Mononuclear cell (primary cell): ENCODE measurements around the gene CMTM1. TPM values are rescaled to one million over a fixed set of nuclear protein-coding genes. Genes with fewer than 3 reads are reported as not detected.
"Not testable (repeated sequence)": the region's sequence is repeated elsewhere in the genome, so short reads cannot be mapped to it uniquely, and the experiment has no call there.

Source experiments
- H3K27me3 ChIP-seq: 2 replicates; pipeline ENCODE4 v1.6.0; 2011; ENCODE audit warnings: low read length, control low read depth; ENCODE audit not compliant: insufficient read depth
- H3K4me1 ChIP-seq: 2 replicates; pipeline ENCODE4 v1.5.1; 2011; ENCODE audit warnings: mild to moderate bottlenecking, low read length, control low read depth; ENCODE audit not compliant: insufficient read depth
- H3K4me3 ChIP-seq: 2 replicates; pipeline ENCODE4 v1.5.1; 2011; ENCODE audit warnings: mild to moderate bottlenecking, low read length, moderate library complexity
- H3K9me3 ChIP-seq: 2 replicates; pipeline ENCODE4 v1.5.1; 2011; ENCODE audit warnings: low read depth, mild to moderate bottlenecking, control low read depth, low read length
- total RNA-seq: library from RNA; depleted of rRNA; stranded (reverse); fragments of >200 nt; gene quantifications from one replicate; pipeline ENCODE4 v1.2.3, GENCODE V29; 2012

Gene CMTM1
- total RNA-seq, 1 donor = 0.21 TPM

DNA sequence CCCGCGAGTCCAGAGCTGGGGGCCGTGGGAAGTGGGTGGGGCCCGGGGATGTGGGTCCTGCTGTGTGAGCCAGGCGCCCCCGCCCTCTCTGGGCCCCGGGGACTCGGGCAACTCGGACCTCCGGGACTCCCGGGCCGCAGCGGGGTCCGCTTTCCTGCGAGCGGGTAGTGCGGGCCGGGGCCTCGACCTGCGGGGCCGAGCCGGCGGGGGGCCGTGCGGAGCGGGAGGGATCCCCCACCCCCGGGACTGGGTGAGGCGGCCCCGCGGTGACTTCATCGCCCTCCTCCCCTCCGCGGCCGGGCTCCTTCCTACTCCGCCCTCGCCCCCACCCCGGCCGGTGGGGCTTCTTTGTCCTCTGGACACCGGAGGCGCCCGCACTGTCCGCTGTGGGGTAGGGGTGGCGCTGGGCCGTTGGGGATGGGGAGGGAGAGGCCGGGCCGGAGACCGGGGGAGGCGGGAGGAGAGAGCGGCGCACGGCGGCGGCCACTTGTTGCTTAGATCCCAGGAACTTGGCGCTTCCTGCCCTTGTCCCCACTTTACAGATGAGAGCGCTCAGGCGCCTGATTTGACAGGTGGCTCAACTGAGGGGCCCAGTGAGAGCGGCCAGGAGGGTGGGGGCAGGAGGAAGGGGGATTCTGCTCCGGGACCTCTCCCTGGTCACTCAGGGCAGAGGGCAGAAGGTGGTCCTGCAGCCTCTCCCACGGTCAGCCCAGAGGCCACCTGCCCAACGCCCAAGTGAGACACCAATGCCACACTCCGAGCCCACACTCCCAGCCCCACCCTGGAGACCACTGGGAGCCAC is 39.1 kb downstream of the CMTM1 start:
- peaks cover 44% of the 10 kb centered on the region for H3K4me1 ChIP-seq
- H3K4me3 ChIP-seq = peak overlapping the region; percentile 62
- no peaks in the 10 kb centered on the region for H3K9me3 ChIP-seq
- no peaks in the 10 kb centered on the region for H3K27me3 ChIP-seq

DNA sequence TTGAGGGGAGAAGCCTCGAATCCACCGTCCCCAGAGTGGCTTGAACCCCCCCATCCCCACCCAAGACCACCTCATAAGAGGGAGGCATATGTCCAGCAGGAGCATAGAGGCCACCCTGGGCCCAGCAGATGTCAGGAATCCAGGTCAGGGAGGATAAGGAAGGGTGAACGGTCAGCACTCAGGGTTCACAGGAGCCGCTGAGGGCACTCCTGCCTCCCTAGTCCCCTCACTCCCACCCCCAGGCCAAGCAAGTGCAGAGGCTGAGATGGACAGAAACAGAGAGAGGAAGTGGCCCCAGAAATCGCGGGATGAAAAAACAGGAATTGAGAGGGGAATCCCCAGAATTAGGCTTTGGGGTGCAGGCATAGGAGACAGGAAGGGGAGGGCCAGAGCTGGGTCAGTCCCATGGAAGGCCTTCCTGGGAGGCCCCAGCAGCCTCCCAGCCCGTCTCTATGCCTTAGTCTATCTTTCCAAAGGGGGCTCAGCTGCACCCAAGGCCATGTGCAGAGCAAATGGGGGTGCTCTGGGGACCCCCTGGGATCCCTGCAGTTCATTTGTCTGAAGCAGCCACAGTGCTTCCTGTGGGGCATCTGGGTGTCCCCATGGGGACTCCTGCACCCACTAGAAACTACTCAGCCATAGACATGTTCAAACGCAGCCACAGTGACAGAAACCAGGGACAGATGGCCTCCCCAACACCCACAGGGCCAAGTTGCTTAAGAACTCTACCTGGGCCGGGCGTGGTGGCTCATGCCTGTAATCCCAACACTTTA is 39.9 kb downstream of the CMTM1 start:
- no peaks in the 10 kb centered on the region for H3K9me3 ChIP-seq
- H3K4me1 ChIP-seq = peaks cover 44% of the 10 kb centered on the region
- peak overlapping the region; percentile 62 for H3K4me3 ChIP-seq
- no peaks in the 10 kb centered on the region for H3K27me3 ChIP-seq

DNA sequence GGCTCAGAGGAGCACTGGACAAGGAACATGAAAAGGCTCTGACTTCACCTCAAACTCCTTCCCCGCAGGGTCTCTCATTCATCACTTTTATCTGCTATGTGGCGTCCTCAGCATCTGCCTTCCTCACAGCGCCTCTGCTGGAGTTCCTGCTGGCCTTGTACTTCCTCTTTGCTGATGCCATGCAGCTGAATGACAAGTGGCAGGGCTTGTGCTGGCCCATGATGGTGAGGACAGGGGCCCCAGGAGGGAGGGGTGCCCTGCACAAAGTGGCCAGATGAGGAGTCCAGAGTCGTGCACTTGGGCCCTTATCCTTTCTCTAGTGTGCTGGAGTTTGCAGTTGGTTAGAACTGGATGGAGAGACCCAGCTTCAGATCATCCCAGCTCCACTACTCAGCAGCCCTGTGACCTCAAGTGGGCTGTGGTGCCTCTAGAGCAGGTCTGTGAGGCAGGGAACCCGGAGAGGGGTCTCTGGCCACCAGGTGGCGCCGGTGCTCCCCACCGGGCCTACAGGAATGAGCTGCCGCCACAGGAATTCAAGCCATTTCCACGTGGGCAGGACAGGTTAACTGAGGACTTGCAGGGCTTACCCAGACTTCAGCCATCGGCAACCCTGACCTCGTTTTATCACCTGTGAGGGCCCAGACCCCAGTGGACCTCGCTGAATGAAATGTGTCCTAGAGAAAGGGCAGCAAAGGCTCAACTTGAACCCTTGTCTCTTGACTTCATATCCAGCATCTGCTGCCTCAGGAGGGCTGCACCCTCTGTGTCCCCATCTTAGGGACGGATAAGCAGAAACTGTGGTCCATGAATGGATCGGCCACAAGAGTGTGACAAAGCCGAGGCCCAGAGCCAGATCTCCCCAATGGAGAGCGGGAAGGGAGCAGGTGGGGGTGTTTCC is 42.3 kb downstream of the CMTM1 start:
- peaks cover 43% of the 10 kb centered on the region for H3K4me1 ChIP-seq
- no peak overlapping the region for H3K4me3 ChIP-seq
- no peaks in the 10 kb centered on the region for H3K9me3 ChIP-seq
- H3K27me3 ChIP-seq = no peaks in the 10 kb centered on the region

DNA sequence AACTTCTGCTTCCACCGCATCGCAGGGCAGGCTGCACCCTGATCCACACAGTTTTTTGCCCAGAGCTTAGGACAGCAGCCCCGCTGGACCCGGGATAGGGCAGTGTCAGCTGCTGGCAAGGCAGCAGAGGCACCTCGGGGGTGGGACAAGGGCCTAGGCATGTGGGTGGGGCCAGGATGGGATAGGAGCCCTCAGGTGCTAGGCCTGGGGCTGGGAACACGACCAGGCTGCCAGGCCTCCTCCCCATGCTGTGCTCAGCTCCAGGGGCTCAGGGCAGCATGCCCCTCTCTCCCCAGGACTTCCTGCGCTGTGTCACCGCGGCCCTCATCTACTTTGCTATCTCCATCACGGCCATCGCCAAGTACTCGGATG is 42.9 kb downstream of the CMTM1 start:
- Histone ChIP-seq H3K9me3 (no peaks in the 10 kb centered on the region), H3K4me3 (no peak overlapping the region), H3K27me3 (no peaks in the 10 kb centered on the region), H3K4me1 (peaks cover 37% of the 10 kb centered on the region)

DNA sequence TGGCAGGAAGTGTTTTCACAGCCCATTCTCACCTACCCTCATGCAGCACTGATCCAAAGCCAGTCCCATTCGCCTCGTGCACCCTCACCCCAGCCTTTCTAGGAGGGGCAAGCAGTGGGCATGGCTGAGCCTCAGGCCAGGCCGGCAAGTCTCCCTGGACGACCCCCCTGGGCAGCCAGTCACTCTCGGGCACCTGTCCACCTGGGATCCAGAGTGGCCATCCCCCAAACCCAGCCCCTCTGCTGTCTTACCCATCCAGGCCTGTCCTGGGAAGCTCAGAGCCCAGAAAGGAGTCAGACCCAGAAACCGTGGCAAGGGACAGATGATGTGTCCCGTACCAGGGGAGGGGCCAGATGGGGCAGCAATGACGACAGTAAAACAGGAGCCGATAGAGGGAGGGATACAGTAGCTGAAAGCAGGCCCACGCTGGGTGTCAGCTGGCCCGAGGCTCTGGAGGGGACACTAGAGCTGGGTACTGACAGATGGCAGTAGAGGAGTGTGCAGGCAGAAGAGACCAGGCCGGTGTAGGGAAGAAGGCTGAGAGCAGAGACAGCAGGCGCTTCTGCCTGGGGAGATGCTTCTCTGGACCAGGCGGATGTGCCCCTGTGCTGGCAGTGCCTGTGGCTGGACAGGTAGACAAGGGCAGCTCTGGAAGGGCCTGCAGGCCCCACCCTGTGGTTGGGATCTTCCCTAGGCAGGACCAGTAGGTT is 44.0 kb downstream of the CMTM1 start:
- H3K4me3 ChIP-seq = no peak overlapping the region
- no peaks in the 10 kb centered on the region for H3K27me3 ChIP-seq
- no peaks in the 10 kb centered on the region for H3K9me3 ChIP-seq
- H3K4me1 ChIP-seq = peaks cover 36% of the 10 kb centered on the region

DNA sequence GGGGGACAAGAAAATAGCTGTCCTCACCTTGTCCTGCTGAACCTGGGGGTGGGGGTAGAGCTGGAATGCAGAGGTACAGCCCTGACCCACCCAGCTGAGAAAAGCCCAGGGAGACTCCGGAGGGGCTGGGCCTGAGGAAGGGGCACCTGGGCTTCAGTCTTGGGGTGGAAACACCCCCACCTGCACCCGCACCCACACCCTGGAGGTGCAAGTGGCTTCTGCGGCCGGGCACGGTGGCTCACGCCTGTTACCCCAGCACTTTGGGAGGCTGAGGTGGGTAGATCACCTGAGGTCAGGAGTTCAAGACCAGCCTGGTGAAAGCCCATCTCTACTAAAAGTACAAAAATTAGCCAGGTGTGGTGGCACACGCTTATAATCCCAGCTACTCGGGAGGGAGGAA is 45.7 kb downstream of the CMTM1 start:
- not testable (repeated sequence) for H3K27me3 ChIP-seq, H3K9me3 ChIP-seq, H3K4me3 ChIP-seq
- H3K4me1 ChIP-seq = peaks cover 21% of the 10 kb centered on the region

DNA sequence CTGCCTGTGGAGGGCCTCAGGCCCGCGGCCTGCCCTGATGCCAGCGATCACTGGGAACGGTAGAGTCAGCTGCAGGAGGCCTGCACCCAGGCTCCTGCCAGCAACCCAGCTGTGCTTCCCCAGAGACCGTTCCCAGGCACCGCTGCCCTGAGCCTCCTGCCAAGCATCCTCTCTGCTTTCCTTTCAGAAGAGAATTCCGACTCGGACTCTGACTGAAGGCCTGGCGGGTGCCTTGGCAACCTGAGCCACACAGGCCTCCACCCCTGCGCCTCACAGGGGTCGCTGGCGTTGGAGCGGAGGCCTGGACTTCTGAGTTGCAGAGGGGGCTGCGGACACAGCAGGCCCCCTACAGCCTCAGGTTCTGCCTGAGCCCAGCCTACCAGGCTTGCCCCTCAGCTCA is 46.2 kb downstream of the CMTM1 start:
- no peaks in the 10 kb centered on the region for H3K27me3 ChIP-seq
- peaks cover 16% of the 10 kb centered on the region for H3K4me1 ChIP-seq
- no peaks in the 10 kb centered on the region for H3K9me3 ChIP-seq
- H3K4me3 ChIP-seq = no peak overlapping the region

DNA sequence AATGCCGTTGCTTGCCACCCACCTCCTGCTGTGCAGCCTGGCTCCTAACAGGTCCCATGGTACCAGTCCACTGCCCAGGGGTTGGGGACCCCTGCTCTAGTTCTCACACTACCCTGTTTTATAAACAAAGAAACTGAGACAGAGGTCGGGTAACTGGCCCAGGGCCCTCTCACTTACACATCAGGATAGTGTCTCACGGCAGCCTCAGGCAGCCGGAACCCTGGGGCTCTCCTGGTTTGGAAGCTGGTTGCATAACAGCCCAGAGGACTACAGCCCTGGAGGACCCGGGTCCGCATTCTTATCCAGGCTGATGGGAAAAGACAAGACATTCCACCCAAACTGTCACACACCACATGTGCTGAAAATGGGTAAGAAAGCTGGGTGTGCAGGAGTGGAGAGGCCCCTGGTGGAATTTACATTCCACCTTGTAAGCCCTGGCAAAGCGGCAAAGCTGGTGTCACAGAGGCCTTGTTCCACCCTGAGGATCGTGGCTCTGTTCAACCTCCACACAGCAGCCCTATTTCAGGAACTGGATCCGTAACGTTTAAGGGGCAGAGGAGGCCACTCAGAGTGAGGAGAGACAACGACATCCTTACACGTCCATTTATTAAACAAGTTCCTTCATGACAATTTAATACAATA is 48.0 kb downstream of the CMTM1 start:
- Histone ChIP-seq H3K9me3 (no peaks in the 10 kb centered on the region), H3K4me3 (no peak overlapping the region), H3K27me3 (no peaks in the 10 kb centered on the region), H3K4me1 (no peaks in the 10 kb centered on the region)

DNA sequence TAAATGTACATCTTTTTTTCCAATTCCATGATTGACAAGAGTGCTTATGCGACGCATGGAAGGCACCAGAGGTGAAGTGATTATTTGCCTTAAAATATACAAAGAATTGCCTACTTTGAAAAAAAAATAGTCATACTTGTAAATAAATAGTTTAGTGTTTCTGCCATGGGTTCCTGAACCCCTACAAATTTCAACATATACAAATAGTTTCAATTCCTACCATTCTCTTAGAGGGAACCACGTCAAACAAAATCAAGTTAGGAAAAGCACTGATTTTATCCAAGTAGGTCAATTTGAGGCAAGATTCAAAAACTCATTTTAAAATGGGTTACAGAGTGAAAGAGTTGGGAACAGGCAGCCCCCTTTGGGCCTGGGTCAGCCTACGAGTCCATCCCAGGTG is 49.9 kb downstream of the CMTM1 start:
- no peak overlapping the region for H3K4me3 ChIP-seq
- no peaks in the 10 kb centered on the region for H3K27me3 ChIP-seq
- H3K9me3 ChIP-seq = no peaks in the 10 kb centered on the region
- no peaks in the 10 kb centered on the region for H3K4me1 ChIP-seq

DNA sequence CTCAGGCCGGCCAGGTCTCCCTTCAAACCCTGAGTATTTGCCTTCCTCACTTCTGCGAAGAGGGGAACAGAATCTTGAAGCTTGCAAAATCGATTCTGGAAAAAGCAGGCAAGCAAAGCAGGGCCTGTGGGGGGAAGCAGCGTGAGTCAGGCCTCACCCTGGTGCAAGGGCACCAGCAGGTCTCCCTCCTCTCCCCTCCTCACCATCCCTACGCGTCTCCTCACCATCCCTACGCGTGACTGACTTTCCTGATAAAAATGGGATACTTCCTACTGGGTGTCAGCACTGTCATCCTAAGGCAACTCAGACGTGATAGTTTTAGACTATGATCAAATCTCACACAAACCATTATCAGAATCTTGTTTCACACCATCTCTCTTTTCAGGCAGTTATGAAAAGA is 50.4 kb downstream of the CMTM1 start:
- Histone ChIP-seq H3K4me3 (no peak overlapping the region), H3K9me3 (no peaks in the 10 kb centered on the region), H3K4me1 (no peaks in the 10 kb centered on the region), H3K27me3 (no peaks in the 10 kb centered on the region)

DNA sequence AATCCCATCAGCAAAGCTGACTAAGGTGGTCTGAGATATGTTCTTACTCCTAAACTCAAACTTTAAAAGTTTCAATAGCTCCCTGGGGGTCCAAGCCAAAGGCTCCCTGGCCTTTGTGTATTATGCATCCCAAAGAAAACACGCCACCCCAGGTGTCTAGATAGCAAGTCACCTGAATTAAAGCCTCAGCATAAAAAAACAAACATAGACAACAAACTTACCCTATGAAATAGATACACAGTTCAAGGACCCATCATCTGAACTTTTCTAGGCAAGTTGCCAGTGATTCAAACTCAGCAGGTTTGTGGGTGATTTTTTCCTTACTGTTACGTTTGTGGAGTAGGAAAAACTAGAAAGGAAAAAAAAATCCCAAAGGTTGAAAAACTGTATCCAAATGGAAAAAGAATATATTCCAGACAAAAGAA is 50.8 kb downstream of the CMTM1 start:
- H3K4me1 ChIP-seq = no peaks in the 10 kb centered on the region
- H3K27me3 ChIP-seq = no peaks in the 10 kb centered on the region
- H3K9me3 ChIP-seq = no peaks in the 10 kb centered on the region
- H3K4me3 ChIP-seq = no peak overlapping the region

DNA sequence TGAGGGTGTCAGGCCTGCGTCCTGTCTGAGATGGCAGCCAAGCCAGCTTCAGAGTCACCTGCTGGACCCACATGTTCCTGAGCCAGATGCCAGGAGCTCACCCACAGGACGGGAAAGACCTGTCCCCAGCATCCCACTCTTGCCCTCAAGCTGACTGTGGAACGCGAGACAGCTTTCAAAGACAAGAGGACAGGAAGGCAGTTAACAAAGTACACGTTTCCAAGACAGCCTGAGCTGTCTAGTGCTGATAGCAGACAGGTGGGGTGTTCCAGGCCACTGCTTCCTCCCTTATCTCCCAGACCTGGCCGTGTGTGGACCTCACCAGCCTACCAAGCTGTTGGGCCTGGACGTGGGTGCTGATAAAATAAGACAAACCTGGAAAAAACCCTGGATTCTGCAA is 51.5 kb downstream of the CMTM1 start:
- no peaks in the 10 kb centered on the region for H3K27me3 ChIP-seq
- H3K4me3 ChIP-seq = no peak overlapping the region
- H3K4me1 ChIP-seq = no peaks in the 10 kb centered on the region
- no peaks in the 10 kb centered on the region for H3K9me3 ChIP-seq

DNA sequence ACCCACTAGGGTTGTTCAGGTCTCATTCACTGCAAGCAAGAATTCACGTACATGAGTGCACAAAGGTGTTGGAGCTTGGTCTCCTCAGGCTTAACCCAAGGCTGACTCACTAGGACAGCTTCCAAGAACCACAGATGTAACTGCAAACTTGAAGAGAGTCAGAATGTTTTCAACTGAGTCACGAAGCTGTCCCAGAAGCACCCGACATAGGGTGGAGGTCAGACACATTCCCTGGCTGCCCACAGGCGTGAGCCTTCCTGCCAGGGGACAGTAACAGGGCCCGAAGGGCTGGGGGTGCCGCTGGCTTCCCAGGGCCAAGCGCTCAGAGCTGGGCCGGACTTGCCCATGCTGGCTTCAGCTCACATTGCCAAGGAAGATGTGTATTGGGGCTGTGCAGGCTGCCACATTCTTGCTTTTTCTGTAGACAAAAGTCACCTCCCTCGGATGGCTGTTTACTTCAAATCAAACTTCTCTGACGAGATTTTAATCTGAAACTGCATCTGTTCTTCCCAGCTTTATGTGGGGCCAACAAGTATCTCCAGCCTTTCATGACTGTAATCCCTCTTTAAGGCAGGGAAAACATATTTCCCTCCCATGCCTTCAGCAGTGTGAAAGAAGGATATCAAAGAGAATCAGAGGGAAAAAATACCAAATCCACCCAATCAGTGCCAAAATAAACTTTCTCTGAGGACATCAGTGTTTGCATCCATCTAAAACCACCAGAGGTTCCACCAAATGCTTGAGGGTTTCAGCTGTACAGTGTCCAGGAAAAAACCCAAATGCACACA is 52.5 kb downstream of the CMTM1 start:
- no peaks in the 10 kb centered on the region for H3K9me3 ChIP-seq
- no peaks in the 10 kb centered on the region for H3K4me1 ChIP-seq
- H3K4me3 ChIP-seq = no peak overlapping the region

More for the DNA sequence above, 52.5 kb downstream of the CMTM1 start:
- H3K27me3 ChIP-seq = no peaks in the 10 kb centered on the region
